ENCODE measurements around the gene MYO3B. TPM values are rescaled to one million over a fixed set of nuclear protein-coding genes. Genes with fewer than 3 reads are reported as not detected.

The MYO3B gene
- total and polyA plus RNA-seq, 2 of the 8 experiments (the other 6 are each of a cell fraction or from before 2014, with no cell fraction given) = 0.17 to 0.19 TPM

DNA sequence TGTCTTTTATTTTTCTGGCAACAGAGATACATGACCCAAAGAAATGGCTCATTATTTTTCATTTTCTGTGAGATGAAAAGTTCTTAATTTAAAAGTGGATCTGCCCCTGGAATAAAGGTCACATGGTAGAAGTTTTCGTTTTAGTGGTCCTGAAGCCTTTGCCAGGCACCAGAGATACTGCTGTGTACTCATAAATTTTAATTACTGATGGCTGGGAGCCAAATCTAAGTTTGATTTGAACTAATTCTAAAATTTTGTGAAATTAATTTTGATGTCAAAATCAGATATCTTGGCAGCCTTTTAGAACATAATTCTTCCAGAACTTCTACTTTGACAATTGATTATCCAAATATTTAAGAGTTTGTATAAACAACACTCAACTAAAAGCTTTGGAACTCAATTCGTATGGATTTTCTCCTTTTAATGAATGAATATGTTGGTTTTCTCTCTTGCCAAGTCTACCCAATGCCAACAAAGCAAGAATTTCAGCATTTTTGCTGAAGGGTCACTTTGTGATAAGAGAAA lies 408.7 kb downstream of the MYO3B start:
- Histone ChIP-seq H2AFZ (ENCODE audit: low read length) (no peak overlapping the region), H4K20me1 (replicated peaks in 1 of 2; ENCODE audit: control insufficient read depth in 1 of 2, insufficient read depth in 2 of 2, low read length in 2 of 2) (no peaks in the 10 kb centered on the region), H3K4me2 (ENCODE audit: insufficient read depth in 1 of 2, low read depth in 2 of 2, low read length in 2 of 2) (no peak overlapping the region), H3K56ac (replicated peaks; ENCODE audit: insufficient read length, low read depth, low read length) (no peak overlapping the region), H3K27me3 (replicated peaks in 1 of 4; ENCODE audit: control insufficient read depth in 3 of 4, extremely low read depth in 1 of 4, insufficient read depth in 3 of 4, low read length in 3 of 4) (no peaks in the 10 kb centered on the region), H3K23ac (ENCODE audit: insufficient read length) (no peak overlapping the region), H3K4me3 (ENCODE audit: extremely low read depth in 1 of 4, insufficient read depth in 2 of 4, low read depth in 3 of 4, low read length in 4 of 4) (no peak overlapping the region), H3K79me2 (ENCODE audit: control insufficient read depth in 1 of 2, insufficient read depth in 2 of 2, low read length in 2 of 2) (no peaks in the 10 kb centered on the region), H3K36me3 (ENCODE audit: control insufficient read depth in 2 of 4, insufficient read depth in 4 of 4, low read length in 3 of 4) (no peaks in the 10 kb centered on the region), H3K9me3 (ENCODE audit: insufficient read depth in 2 of 2, low read depth in 1 of 2, low read length in 1 of 2) (no peaks in the 10 kb centered on the region), H4K8ac (ENCODE audit: extremely low read depth, insufficient read depth, low read length) (no peak overlapping the region), H2BK120ac (replicated peaks; ENCODE audit: low read depth, low read length) (no peak overlapping the region), H3K79me1 (ENCODE audit: low read depth, low read length) (no peaks in the 10 kb centered on the region), H2BK15ac (ENCODE audit: low read length) (no peak overlapping the region), H2BK20ac (ENCODE audit: low read length) (no peak overlapping the region), H3K27ac (ENCODE audit: low read depth, low read length) (no peak overlapping the region), H3K18ac (ENCODE audit: extremely low read depth, low read length) (no peak overlapping the region), H4K5ac (ENCODE audit: insufficient read length, low read depth, low read length) (no peak overlapping the region), H3K23me2 (ENCODE audit: low read depth, low read length) (no peaks in the 10 kb centered on the region), H4K91ac (replicated peaks; ENCODE audit: insufficient read length, low read length) (no peak overlapping the region), H2BK12ac (ENCODE audit: low read depth, low read length) (no peak overlapping the region), H3K9ac (replicated peaks in 1 of 4; ENCODE audit: extremely low read depth in 1 of 4, low read depth in 3 of 4, low read length in 3 of 4) (no peak overlapping the region), H3K4ac (replicated peaks; ENCODE audit: insufficient read length, low read depth, low read length) (no peak overlapping the region), H3K14ac (ENCODE audit: insufficient read length) (no peak overlapping the region), H2AK5ac (ENCODE audit: low read depth, low read length) (no peak overlapping the region), H2BK5ac (ENCODE audit: low read depth, low read length) (no peak overlapping the region), H3K4me1 (replicated peaks in 1 of 4; ENCODE audit: control insufficient read depth in 3 of 4, insufficient read depth in 4 of 4, low read length in 3 of 4) (peaks cover 0 to 8% (median 7%) of the 10 kb centered on the region in 4 experiments; a peak in 4 of 7 replicates)
- no peak for FAIRE-seq
- DNase-seq (ENCODE audit: low read depth in 1 of 2, low spot score in 2 of 2) = no peak
- TF ChIP-seq CBX8 (IDR thresholded peaks at IDR 0.05; ENCODE audit: borderline replicate concordance, low read depth, low read length) = no peak
- no peak for TF ChIP-seq TCF12 (IDR thresholded peaks at IDR 0.05; ENCODE audit: low read depth, low read length)
- no peak for TF ChIP-seq NRF1 (IDR thresholded peaks at IDR 0.05; ENCODE audit: low read depth, low read length)
- POLR2A ChIA-PET (ENCODE audit: partially characterized antibody) = no interaction called here
- WGBS, 2 experiments (ENCODE audit: extremely low coverage in 1 of 2, insufficient coverage in 1 of 2, insufficient read length in 1 of 2, insufficient replicate concordance in 2 of 2, low coverage in 1 of 2, low lambda C conversion rate in 2 of 2, missing lambda C conversion rate in 1 of 2) = 95% methylated on average over 2 of the region's 2 CpGs; no CpG with 5 or more reads in 1 of the 2 experiments
- CTCF ChIA-PET (ENCODE audit: partially characterized antibody) = no interaction called here
